Stimulated activated naive CD4-positive, alpha-beta T cell treated with Interleukin-2 at 50 U/mL for 16 hours (primary cell): ENCODE results near the gene NELFA.
"Not testable (repeated sequence)": the region's sequence is repeated elsewhere in the genome, so short reads cannot be mapped to it uniquely, and the experiment has no call there.

Experiments
- DNase-seq: peaks from one replicate; lab custom pipeline; 2025; lab: John Stamatoyannopoulos, UW

The NELFA gene

DNA sequence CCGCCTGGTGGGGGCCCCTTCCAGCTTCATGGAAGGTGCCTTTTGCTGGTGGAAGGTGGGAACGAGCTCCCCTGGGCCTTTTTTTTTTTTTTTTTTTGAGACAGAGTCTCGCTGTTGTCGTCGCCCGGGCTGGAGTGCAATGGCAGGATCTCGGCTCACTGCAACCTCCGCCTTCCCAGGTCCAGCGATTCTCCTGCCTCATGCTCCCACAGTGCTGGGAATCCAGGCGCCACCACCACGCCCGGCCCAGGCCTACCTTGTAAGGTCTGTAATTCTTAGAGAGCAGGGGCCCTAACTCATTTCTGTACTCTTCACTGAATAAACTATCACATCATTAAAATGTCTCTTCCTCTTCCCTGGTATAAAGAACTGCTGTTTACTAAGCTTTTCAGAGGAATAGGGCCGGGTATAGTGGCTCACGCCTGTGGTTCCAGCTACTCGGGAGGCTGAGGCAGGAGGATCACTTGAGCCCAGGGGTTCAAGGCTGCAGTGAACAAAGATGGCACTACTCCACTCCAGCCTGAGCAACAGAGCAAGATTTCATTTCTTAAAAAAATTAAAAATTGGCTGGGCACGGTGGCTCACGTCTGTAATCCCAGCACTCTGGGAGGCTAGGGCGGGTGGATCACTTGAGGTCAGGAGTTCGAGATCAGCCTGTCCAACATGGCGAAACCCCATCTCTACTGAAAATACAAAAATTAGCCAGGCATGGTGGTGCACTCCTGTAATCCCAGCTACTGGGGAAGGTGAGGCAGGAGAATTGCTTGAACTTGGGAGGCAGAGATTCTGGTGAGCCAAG is 14.9 kb downstream of the NELFA start:
- DNase-seq = not testable (repeated sequence)

DNA sequence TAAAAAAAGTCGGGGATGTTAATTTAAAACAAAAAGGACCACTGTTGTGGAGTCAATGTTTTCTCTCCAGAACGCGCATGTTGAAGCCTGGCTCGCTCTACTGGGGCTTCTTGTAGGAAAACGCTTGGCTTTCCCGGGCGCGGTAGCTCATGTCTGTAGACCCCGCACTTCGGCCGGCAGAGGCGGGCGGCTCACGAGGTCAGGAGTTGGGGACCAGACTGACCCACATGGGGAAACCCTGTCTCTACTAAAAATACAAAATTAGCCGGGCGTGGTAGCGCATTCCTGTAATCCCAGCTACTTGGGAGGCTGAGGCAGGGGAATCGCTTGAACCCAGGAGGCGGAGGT is 15.6 kb downstream of the NELFA start:
- DNase-seq = no peak

DNA sequence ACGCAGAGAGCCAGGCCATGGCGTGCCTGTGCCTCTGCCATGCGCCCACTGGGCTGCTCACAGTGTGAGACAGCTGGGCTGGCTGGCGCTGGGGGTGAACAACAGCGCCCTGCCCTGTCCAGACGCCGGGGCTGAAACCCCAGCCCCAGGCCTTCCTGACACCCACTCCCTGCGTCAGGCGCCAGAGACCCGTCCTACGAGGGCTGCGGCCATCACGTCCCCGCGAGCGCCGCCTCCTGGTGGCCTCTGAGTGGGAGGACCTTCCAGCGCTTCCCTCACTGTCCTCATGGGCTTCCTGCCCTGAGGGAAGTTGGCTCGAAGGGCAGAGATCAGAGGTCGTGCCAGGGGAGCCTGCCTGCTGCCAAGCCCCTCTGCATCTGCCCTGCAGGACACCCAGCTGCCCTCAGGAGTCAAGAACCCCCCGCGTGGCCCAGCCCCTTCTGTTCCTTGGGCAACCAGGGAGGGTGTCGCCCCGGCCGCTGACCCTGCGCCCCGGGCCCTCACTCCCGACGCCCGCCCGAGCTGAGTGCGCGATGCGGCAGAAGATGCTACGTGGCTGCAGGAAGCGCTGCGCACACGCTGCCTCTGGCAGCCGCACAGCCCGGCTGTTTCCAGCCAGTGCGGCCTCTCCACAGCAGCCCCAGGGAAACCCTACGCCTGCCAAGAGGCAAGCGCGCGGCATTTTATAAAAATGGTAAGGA is 16.2 kb downstream of the NELFA start:
- no peak for DNase-seq

DNA sequence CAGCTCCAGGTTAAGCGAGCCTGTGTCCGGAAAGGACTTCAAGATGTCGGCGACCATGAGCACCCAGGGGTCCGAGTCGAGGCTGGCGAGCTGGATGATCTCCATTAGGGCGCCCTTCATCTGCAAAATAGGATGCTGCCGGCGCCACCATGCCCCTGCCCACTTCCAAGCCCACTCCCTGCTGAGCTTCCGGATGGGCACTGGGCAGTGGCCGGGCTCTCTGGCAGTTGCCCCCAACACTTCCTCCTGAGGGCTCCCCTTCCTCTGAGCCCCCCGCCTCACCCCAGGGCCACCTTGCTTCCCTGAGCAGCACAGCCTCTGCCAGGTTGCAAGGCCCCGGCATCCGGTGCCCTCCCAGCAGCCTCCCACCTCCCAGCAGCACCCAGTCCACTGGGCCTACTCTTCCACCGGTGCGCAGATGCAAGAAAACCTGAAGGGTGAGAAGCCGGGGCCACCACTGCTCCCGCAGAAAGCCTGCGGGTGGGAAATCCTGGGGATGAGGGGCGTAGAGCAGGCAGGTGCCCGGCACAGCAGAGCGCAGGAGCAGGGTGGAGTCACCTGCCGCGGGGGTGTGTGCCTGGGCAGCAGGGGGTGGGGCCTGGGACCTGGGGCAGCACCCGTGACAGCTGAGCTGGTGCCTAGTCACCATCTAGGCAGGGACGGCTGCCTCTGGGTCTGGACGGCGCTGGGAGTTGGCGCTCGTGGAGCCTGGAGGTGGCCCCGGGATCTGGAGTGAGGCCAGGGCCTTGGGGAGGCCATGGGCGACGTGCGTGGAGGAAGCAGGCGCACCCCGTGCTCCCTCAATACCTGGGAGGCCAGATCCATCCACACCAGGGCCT is 17.0 kb downstream of the NELFA start:
- DNase-seq = no peak

DNA sequence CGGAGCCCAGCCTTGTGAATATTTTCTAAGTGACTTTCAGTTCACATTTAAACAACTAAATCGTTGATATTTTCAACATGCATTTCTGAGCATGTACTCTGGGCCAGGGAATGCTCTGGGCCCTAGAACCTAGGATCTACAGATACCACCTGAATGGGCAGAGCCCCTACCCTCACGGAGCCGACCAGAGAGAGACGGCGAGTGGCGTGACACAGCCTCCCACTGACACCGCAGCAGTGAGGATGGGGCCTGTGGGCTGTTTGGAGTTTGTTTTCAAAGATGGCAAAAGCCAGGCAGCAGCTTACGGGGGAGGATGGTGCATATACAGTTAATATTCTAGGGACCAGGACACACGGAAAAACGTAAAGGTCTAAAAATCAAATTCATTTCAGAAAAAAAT is 17.7 kb downstream of the NELFA start:
- DNase-seq = no peak

DNA sequence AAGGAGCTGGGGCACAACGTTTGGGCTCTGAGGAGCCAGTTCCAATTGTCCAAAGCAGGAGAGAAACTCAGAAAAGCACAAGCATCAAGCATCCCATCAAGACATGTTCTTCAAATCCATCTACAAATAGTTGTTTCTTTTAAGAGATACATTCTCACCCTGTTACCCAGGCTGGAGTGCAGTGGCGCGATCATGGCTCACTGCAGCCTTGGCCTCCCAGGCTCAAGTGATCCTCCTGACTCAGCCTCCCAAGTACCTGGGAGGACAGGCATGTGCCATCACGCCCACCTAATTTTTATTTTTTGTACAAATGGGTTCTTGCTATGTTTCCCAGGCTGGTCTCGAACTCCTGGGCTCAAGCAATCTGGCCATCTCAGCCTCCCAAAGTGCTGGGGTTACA is 18.1 kb downstream of the NELFA start:
- DNase-seq = no peak

DNA sequence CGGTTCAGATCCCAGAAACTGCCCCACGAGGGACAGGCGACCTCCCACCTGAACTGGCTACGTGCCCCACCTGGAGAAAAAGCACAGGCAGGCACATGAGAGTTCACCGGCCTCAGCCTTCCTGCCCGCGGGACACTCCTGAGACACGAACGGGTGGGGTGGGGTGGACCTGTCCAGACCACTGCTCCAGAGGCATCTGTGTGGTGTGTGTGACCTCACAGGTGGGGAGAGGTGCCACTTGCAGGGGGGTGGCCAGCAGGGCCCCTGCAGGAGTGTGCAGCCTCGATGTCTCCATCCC is 18.5 kb downstream of the NELFA start:
- no peak for DNase-seq

DNA sequence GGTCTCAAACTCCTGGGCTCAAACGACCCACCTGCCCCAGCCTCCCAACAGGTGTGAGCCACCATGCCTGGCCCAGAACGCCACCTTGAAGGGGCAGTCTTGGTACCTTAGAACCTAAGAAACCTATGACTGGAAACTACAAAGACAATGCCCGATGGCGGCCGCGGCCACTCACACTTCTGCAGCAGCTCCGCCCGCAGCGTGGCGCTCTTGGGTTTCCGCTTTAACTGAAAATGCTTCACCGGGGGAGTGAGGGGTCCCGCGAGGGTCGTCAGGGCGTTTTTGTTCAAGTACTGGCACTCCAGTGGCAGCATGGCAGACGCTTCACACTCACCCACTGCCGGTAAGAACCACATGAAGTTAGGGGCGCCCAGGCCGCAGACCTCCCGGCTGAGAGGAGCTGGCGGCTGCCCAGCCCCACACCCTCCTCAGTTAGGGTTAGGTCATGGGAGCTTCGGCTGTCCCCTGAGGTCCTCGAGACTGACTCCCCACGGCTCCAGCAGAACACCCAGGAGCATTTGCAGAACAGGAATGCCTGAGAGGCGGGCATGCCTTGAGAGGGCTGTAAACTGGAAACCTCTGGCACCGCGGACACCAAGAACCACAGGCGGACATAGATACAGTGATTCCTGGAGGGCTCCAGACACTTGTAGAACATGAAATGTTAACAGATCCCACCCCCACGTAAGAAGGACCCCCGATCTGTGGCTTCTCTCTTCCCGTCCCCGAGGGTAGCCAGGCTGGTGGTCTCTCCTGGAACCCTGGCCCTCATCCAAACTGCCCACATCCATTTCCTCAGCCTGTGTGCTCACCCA is 19.0 kb downstream of the NELFA start:
- DNase-seq = no peak

DNA sequence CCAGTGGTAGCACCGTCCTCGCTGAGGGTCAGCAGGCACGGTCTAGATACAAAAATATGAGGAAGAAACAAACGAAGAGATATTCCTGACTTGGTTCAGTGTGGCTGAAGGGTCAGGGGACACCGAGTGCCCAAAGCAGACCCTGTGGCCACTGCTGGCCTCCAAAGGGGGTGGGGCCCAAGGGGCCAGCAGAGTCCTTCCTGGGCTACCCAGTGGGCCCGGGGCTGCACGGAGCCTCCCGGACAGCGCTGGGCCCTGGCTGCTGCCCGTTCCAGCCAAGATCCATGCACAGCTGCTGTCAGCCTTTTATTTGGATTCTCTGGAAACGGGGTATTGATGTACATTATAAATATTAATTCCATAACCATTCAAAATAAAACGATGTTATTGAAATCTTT is 20.4 kb downstream of the NELFA start:
- DNase-seq = no peak

DNA sequence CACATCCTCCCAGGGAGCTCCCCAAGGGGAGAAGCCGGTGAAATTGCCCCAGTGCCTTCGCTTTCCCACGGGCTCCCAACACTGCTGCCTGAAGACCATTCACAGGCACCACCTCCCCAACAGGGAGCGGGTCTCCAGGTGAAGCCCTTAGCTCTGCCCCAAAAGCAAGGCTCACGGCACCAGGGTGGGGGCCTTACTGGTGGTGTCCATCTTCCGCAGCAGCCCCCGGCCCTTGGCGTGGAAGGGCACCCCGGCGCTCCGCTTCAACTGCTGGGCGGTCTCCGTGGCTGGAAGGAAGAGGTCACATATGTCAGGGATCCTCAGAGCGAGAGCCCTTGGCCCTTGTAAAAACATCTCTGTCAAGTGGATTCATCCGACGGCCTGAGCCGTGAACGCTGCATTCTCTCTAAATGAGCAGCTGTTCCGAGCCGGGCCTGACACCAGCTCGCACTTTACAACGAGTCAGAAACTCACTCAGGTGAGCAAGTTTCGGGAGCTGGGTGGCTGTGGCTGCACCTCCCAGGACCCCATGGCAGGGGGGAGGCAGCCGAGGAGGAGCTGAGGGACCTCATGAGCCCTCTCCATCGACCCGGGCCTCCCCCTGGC is 20.9 kb downstream of the NELFA start:
- no peak for DNase-seq

DNA sequence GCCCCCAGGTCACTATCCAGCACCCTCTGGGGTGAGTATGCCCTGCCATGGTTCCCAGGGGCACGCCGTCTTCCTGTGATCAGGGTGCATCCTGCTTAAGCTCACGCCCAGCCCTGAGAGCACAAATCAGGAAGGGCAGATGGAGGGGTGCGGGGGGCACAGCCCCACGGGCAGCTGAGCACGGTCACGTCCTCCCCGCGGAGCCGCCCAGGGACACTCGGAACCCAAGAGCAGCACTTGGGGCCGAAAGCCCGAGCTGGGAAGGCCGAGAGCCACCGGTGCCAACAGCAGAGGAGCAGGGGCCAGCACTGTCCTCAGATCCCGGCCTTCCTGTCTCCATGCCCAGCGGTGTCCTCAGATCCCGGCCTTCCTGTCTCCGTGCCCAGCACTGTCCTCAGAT is 21.5 kb downstream of the NELFA start:
- no peak for DNase-seq

DNA sequence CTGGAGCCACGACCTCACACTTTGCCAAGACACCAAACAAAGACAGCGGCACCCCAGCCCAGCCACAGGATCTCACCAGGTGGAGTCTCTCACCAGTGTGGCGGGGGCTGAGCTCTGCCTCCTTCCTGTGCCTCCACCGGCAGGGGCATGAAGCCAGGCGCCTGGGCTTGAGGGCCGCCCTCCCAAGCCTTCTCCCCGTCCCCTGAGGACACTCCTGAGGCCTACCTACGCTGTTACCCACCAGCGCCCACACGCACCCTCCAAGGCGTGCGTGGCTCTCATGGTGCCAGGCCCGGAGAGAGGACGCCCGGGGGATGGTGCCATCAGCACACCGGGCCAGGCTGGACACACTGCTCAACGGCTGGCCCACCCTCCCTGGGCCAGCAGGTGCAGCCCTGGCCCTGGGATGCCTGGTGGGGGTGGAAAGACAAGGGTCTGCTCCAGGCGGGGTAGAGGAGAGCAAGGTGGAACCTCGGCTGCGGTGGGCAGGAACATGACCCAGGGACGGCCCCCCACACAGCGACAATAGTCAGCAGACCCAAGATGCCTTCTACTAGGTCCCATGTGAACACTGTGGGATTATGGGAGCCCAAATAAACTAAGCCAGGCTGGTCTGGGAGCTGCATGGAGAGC is 22.1 kb downstream of the NELFA start:
- DNase-seq = no peak

DNA sequence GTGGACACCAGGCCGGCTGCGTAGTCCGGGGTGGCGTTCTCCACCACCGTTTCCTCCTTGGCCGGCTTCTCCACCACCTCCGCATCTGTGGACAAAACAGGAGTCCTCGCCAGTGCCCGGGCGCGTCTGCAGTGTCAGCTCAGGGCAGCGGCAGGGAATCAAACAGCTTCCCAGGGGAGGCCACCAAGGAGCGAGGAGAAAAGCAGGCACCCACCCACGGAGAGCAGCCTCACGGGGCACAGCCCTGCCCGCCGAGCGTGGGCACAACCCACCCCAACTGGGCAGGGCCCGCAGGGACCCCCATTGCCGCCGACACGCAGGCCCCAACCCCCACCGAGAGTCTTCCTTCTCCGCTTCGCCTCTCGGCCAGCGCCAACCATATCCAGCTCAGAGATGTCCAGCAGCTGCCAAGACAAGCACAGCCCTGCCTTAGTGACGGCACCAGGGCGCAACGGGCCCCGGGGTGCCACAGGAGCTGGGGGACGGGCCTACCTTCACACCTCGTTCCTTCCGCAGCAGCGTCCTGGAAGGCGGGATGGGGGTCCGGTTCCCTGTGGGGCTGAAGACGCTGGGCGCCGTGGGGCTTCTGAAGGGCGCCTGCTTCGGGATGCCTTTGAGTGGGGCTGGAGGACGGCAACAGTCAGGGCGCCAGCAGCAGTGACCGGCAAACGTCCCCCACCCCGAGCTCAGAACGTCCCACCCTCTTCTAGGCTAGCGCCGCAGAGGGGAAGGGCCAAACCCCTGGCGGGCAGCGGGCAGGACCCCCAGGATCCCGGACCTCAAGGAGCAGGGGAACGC is 22.8 kb downstream of the NELFA start:
- no peak for DNase-seq

DNA sequence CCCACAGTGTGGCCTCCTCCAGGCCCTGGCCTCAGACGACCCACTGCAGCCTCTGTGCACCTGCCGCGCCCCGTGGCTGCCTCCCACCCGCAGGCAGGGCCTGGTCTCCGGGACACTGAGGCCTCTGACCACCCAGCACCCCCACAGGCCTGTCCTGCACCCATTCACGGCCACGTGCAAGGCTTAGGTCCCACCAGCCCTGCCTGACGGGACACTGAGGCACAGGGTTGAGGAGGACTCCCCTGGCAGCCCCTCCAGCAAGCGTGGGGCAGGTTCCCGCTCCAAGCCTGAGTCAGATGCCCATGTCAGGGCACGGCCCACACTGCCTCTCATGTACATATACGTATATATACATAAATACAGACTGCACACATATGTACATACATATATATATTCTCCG is 23.5 kb downstream of the NELFA start:
- no peak for DNase-seq

DNA sequence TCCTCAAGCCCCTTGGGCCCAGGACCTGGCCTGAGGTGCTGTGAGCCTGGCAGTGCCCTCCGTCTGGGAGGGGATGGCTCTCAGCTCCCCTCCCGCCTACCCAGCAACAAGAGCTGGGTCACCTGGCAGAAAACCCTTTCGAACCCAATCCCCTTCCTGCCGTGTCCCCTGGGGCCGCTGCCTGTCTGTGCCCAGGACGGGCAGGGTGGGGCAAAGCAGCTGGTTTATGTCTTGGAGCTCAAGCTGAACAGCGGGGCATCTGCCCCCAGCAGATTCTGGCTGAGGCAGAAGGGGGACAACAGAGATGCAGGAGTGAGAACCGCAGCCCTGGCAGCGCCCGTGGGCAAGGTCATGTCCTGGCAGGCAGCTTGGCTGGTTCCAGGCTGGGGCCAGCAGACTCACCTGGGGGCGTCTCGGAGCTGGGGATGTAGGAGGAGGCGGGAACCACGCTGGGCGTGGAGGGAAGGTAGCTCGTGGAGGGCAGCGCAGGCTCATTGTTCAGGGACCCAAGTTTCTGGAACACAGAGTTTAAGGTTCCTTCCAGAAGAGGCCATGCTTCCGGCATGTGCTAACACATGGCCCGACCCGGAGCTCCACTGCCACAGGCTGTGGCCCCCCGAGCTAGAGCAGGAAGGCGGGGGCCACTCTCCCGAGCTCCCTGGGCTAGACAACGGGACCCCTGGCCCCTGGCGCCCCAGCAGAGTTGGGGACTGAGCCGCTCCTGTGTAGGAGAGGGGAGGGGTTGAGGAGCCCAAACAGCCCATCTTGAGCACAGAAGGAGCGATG is 24.2 kb downstream of the NELFA start:
- no peak for DNase-seq

DNA sequence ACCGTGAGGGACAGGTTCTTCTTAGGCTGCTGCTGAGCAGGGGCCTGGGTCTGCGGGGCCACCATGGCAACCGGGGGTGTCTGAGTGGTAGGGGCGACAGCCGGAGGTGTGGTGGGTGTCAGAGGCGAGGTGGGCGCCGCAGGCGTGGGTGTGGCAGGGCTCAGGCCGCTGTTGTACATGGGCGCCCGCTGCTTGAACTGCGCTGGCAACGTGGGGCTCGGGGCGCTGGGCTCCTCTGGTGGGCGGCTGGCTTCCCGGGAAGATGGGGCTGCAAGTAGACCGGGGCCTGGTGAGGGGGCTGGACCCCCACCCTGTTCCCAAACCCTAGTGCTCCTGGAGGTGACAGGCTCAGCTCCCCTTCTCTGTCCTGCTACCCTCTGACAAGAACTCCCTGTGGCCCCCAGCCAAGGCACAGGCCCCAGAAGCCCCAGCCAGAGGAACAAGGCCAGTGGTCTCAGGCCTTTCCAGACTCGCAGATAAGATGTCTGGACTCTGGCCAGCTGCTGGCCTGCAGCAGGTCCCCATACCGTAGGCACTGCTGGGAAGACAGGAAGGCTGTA is 24.8 kb downstream of the NELFA start:
- DNase-seq = no peak

DNA sequence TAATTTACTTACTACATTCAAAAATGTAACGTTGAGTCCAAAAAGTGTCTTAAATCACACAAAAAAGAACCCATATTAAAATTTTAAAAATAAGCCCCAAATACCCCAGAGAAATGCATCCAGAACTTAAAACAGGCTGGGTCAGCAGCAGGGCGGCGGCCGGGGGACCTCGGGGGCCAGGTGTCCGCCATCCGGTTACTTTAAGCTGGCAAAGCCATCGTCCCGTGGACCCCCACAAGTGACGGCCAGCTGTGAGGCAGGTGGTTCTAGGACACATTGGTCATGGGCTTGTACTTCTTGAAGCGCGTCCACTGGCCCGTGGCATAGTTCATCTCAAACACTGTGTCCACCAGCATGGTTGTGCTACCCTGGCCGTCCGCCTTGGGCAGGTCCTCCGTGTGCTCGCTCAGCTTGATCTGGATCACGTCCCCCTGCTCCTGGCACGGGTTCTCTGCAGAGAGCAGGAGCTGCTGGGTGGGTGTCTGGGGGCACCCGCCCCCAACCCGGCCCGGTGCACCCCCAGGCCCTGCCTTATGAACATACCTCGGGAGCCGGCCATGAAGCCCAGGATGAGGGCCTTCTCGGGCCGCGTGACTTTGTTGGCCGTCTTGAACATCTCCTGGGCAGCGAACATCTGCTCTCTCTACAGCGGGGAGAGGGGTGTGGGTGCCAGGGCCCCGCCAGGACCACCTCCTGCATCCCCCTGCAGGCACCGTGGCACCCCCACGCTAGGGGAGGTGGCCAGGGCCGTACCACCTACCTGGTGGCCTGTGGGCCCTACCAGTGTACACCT is 25.5 kb downstream of the NELFA start:
- DNase-seq = no peak
